ENCODE results near the gene ARMC9.

ARMC9 gene

GRCh38 chr2:231204146-231204545 lies 5.7 kb downstream of the ARMC9 start:
- WGBS, 2 donors (ENCODE audit: extremely low coverage in 2 of 2, insufficient read length in 2 of 2, insufficient replicate concordance in 1 of 2): no CpG with 5 or more reads among the region's 3 CpGs
- Histone ChIP-seq H4K8ac (ENCODE audit: low read depth, low read length) (no peak overlapping the region), H3K79me1 (ENCODE audit: low read depth, low read length) (peaks cover 5% of the 10 kb centered on the region), H3K4me1 (ENCODE audit: control insufficient read depth in 2 of 2, insufficient read depth in 1 of 2, low read depth in 1 of 2, low read length in 2 of 2) (peaks cover 2 to 10% of the 10 kb centered on the region in 2 donors), H2AFZ (ENCODE audit: low read length) (no peak overlapping the region), H2BK12ac (ENCODE audit: low read length) (no peak overlapping the region), H3K23ac (ENCODE audit: low read depth, low read length, poor library complexity) (no peak overlapping the region), H3K27ac (replicated peaks; ENCODE audit: low read length) (no peak overlapping the region), H2BK15ac (ENCODE audit: low read length) (no peak overlapping the region), H3K9me3 (replicated peaks in 1 of 2; ENCODE audit: control insufficient read depth in 2 of 2, insufficient read depth in 1 of 2, low read depth in 1 of 2, low read length in 2 of 2) (peaks cover 0 to 2% of the 10 kb centered on the region in 2 donors), H3K36me3 (replicated peaks in 1 of 2; ENCODE audit: control insufficient read depth in 2 of 2, insufficient read depth in 2 of 2, low read length in 2 of 2) (peaks cover 15 to 61% of the 10 kb centered on the region in 2 donors), H3K9ac (ENCODE audit: low read depth, low read length, poor library complexity) (no peak overlapping the region), H3K4ac (ENCODE audit: low read length) (no peak overlapping the region), H3K14ac (ENCODE audit: low read length) (no peak overlapping the region), H3K18ac (ENCODE audit: low read length) (no peak overlapping the region), H4K91ac (ENCODE audit: low read depth, low read length, poor library complexity) (no peak overlapping the region), H2AK5ac (ENCODE audit: low read depth, low read length) (no peak overlapping the region), H2BK120ac (ENCODE audit: low read depth, low read length) (no peak overlapping the region), H3K4me2 (ENCODE audit: insufficient read depth, low read length, poor library complexity, severe bottlenecking) (no peak overlapping the region), H3K4me3 (ENCODE audit: low read length in 2 of 2) (no peak overlapping the region), H2BK5ac (ENCODE audit: low read length) (no peak overlapping the region), H3K27me3 (ENCODE audit: control insufficient read depth in 3 of 3, insufficient read depth in 3 of 3, low read depth in 1 of 3, low read length in 3 of 3) (no peaks in the 10 kb centered on the region)
- no peak for DNase-seq (ENCODE audit: low spot score)

DNA sequence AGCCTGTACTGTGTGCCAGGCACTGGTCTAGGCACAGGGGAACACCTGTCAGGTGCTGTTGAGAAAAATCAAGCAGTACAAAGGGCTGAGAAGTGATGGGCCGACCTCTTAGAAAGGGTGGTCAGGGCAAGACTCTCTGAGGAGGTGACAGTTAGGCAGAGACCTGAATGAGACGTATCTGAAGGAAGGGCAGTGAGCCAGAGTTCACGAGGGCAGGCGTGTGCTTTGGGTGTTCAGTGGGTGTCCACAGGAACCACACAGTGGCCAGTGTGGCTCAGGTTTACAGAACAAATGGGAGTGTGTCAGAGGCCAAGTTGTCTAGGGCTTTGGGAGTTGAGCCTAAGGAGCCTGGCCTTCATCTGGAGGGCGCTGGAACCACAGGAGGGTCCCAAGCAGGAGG lies 6.2 kb downstream of the ARMC9 start:
- H2BK5ac ChIP-seq (ENCODE audit: low read length): no peak overlapping the region
- no peak overlapping the region for H3K23ac ChIP-seq (ENCODE audit: low read depth, low read length, poor library complexity)
- peaks cover 15 to 64% of the 10 kb centered on the region in 2 donors for H3K36me3 ChIP-seq (replicated peaks in 1 of 2; ENCODE audit: control insufficient read depth in 2 of 2, insufficient read depth in 2 of 2, low read length in 2 of 2)
- no CpG with 5 or more reads among the region's 5 CpGs for WGBS, 2 donors (ENCODE audit: extremely low coverage in 2 of 2, insufficient read length in 2 of 2, insufficient replicate concordance in 1 of 2)
- no peak overlapping the region for H4K8ac ChIP-seq (ENCODE audit: low read depth, low read length)
- no peak overlapping the region for H2BK12ac ChIP-seq (ENCODE audit: low read length)
- H3K4ac ChIP-seq (ENCODE audit: low read length): no peak overlapping the region
- H3K27me3 ChIP-seq (ENCODE audit: control insufficient read depth in 3 of 3, insufficient read depth in 3 of 3, low read depth in 1 of 3, low read length in 3 of 3): no peaks in the 10 kb centered on the region
- H3K14ac ChIP-seq (ENCODE audit: low read length): no peak overlapping the region
- H2BK120ac ChIP-seq (ENCODE audit: low read depth, low read length): no peak overlapping the region
- H3K18ac ChIP-seq (ENCODE audit: low read length): no peak overlapping the region
- no peak overlapping the region for H2AFZ ChIP-seq (ENCODE audit: low read length)
- peaks cover 0 to 2% of the 10 kb centered on the region in 2 donors for H3K9me3 ChIP-seq (replicated peaks in 1 of 2; ENCODE audit: control insufficient read depth in 2 of 2, insufficient read depth in 1 of 2, low read depth in 1 of 2, low read length in 2 of 2)
- H3K4me3 ChIP-seq (ENCODE audit: low read length in 2 of 2): no peak overlapping the region
- no peak overlapping the region for H4K91ac ChIP-seq (ENCODE audit: low read depth, low read length, poor library complexity)
- no peak overlapping the region for H3K4me2 ChIP-seq (ENCODE audit: insufficient read depth, low read length, poor library complexity, severe bottlenecking)
- H3K9ac ChIP-seq (ENCODE audit: low read depth, low read length, poor library complexity): no peak overlapping the region
- H3K79me1 ChIP-seq (ENCODE audit: low read depth, low read length): peaks cover 5% of the 10 kb centered on the region
- peaks cover 0 to 10% of the 10 kb centered on the region in 2 donors for H3K4me1 ChIP-seq (ENCODE audit: control insufficient read depth in 2 of 2, insufficient read depth in 1 of 2, low read depth in 1 of 2, low read length in 2 of 2)
- DNase-seq (ENCODE audit: low spot score): no peak
- no peak overlapping the region for H3K27ac ChIP-seq (replicated peaks; ENCODE audit: low read length)
- no peak overlapping the region for H2BK15ac ChIP-seq (ENCODE audit: low read length)
- H2AK5ac ChIP-seq (ENCODE audit: low read depth, low read length): no peak overlapping the region

GRCh38 chr2:231207734-231208133 lies 9.3 kb downstream of the ARMC9 start:
- H3K27me3 ChIP-seq (ENCODE audit: control insufficient read depth in 3 of 3, insufficient read depth in 3 of 3, low read depth in 1 of 3, low read length in 3 of 3): no peaks in the 10 kb centered on the region
- H3K36me3 ChIP-seq (replicated peaks in 1 of 2; ENCODE audit: control insufficient read depth in 2 of 2, insufficient read depth in 2 of 2, low read length in 2 of 2): peaks cover 16 to 73% of the 10 kb centered on the region in 2 donors
- WGBS, 2 donors (ENCODE audit: extremely low coverage in 2 of 2, insufficient read length in 2 of 2, insufficient replicate concordance in 1 of 2): no CpG with 5 or more reads among the region's 4 CpGs

DNA sequence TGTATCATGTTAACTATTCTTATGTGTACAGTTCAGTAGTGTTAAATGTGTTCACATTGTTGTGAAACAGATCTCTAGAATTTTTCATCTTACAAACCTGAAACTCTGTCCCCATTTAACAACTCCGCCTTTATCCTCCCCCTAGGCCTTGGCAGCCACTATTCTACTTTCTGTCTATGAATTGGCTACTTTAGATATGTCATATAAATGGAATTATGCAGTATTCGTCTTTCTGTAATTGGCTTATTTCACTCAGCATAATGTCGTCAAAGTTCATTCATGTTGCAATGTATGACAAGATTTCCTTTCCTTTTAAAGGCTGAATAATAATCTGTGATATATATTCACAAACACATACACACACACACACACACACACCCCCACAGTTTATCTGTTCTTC lies 12.4 kb downstream of the ARMC9 start:
- Histone ChIP-seq H2AK5ac (ENCODE audit: low read depth, low read length) (no peak overlapping the region), H3K4me1 (ENCODE audit: control insufficient read depth in 2 of 2, insufficient read depth in 1 of 2, low read depth in 1 of 2, low read length in 2 of 2) (peaks cover 0 to 10% of the 10 kb centered on the region in 2 donors), H4K91ac (ENCODE audit: low read depth, low read length, poor library complexity) (no peak overlapping the region), H3K4me3 (ENCODE audit: low read length in 2 of 2) (no peak overlapping the region), H3K18ac (ENCODE audit: low read length) (no peak overlapping the region), H2BK15ac (ENCODE audit: low read length) (no peak overlapping the region), H2AFZ (ENCODE audit: low read length) (no peak overlapping the region), H3K27ac (replicated peaks; ENCODE audit: low read length) (no peak overlapping the region), H3K36me3 (replicated peaks in 1 of 2; ENCODE audit: control insufficient read depth in 2 of 2, insufficient read depth in 2 of 2, low read length in 2 of 2) (peaks cover 20 to 83% of the 10 kb centered on the region in 2 donors), H3K9ac (ENCODE audit: low read depth, low read length, poor library complexity) (no peak overlapping the region), H2BK120ac (ENCODE audit: low read depth, low read length) (no peak overlapping the region), H4K8ac (ENCODE audit: low read depth, low read length) (no peak overlapping the region), H3K4me2 (ENCODE audit: insufficient read depth, low read length, poor library complexity, severe bottlenecking) (no peak overlapping the region), H3K79me1 (ENCODE audit: low read depth, low read length) (peaks cover 1% of the 10 kb centered on the region), H3K23ac (ENCODE audit: low read depth, low read length, poor library complexity) (no peak overlapping the region), H3K4ac (ENCODE audit: low read length) (no peak overlapping the region), H2BK12ac (ENCODE audit: low read length) (no peak overlapping the region), H3K27me3 (ENCODE audit: control insufficient read depth in 3 of 3, insufficient read depth in 3 of 3, low read depth in 1 of 3, low read length in 3 of 3) (no peaks in the 10 kb centered on the region), H3K9me3 (replicated peaks in 1 of 2; ENCODE audit: control insufficient read depth in 2 of 2, insufficient read depth in 1 of 2, low read depth in 1 of 2, low read length in 2 of 2) (no peaks in the 10 kb centered on the region), H3K14ac (ENCODE audit: low read length) (no peak overlapping the region), H2BK5ac (ENCODE audit: low read length) (no peak overlapping the region)
- no peak for DNase-seq (ENCODE audit: low spot score)
- WGBS, 2 donors (ENCODE audit: extremely low coverage in 2 of 2, insufficient read length in 2 of 2, insufficient replicate concordance in 1 of 2): no CpG with 5 or more reads among the region's 3 CpGs

More at GRCh38 chr2:231207734-231208133, 9.3 kb downstream of the ARMC9 start:
- no peak overlapping the region for H2AK5ac ChIP-seq (ENCODE audit: low read depth, low read length)
- no peak overlapping the region for H4K91ac ChIP-seq (ENCODE audit: low read depth, low read length, poor library complexity)
- H3K79me1 ChIP-seq (ENCODE audit: low read depth, low read length): peaks cover 5% of the 10 kb centered on the region
- no peak overlapping the region for H3K4me2 ChIP-seq (ENCODE audit: insufficient read depth, low read length, poor library complexity, severe bottlenecking)
- H3K4me3 ChIP-seq (ENCODE audit: low read length in 2 of 2): no peak overlapping the region
- no peak overlapping the region for H2BK120ac ChIP-seq (ENCODE audit: low read depth, low read length)
- peaks cover 0 to 10% of the 10 kb centered on the region in 2 donors for H3K4me1 ChIP-seq (ENCODE audit: control insufficient read depth in 2 of 2, insufficient read depth in 1 of 2, low read depth in 1 of 2, low read length in 2 of 2)
- no peak overlapping the region for H2BK15ac ChIP-seq (ENCODE audit: low read length)
- peaks cover 0 to under 1% of the 10 kb centered on the region in 2 donors for H3K9me3 ChIP-seq (replicated peaks in 1 of 2; ENCODE audit: control insufficient read depth in 2 of 2, insufficient read depth in 1 of 2, low read depth in 1 of 2, low read length in 2 of 2)
- H2BK5ac ChIP-seq (ENCODE audit: low read length): no peak overlapping the region
- H3K14ac ChIP-seq (ENCODE audit: low read length): no peak overlapping the region
- no peak overlapping the region for H4K8ac ChIP-seq (ENCODE audit: low read depth, low read length)
- H3K23ac ChIP-seq (ENCODE audit: low read depth, low read length, poor library complexity): no peak overlapping the region
- H3K18ac ChIP-seq (ENCODE audit: low read length): no peak overlapping the region
- no peak overlapping the region for H2AFZ ChIP-seq (ENCODE audit: low read length)
- H3K4ac ChIP-seq (ENCODE audit: low read length): no peak overlapping the region
- no peak overlapping the region for H2BK12ac ChIP-seq (ENCODE audit: low read length)
- DNase-seq (ENCODE audit: low spot score): no peak
- H3K9ac ChIP-seq (ENCODE audit: low read depth, low read length, poor library complexity): no peak overlapping the region
- no peak overlapping the region for H3K27ac ChIP-seq (replicated peaks; ENCODE audit: low read length)
